Subcutaneous abdominal adipose tissue (tissue), 5 donors: ENCODE data around the gene SUMF1.

Experiments
- H3K27ac ChIP-seq: one replicate; pipeline ENCODE4 v1.7.0; 2013; ENCODE audit warnings: low read depth, mild to moderate bottlenecking, inconsistent platforms, low read length, moderate library complexity
- H3K27me3 ChIP-seq, 5 donors: one replicate each; pipeline ENCODE4 v1.7.0; 2013; ENCODE audit warnings: low read length in 5 of 5, inconsistent platforms in 1 of 5; ENCODE audit not compliant: control insufficient read depth in 5 of 5, insufficient read depth in 4 of 5
- H3K36me3 ChIP-seq, 5 donors: one replicate each; pipeline ENCODE4 v1.7.0; 2013; ENCODE audit warnings: low read length in 5 of 5; ENCODE audit not compliant: control insufficient read depth in 5 of 5, insufficient read depth in 5 of 5
- H3K4me1 ChIP-seq, 5 donors: one replicate each; pipeline ENCODE4 v1.7.0; 2013; ENCODE audit warnings: low read length in 5 of 5, mild to moderate bottlenecking in 3 of 5, moderate library complexity in 1 of 5; ENCODE audit not compliant: control insufficient read depth in 5 of 5, insufficient read depth in 5 of 5
- H3K4me3 ChIP-seq, 5 donors: one replicate each; pipeline ENCODE4 v1.7.0; 2013; ENCODE audit warnings: low read length in 5 of 5, low read depth in 1 of 5
- H3K9ac ChIP-seq, 5 donors: one replicate each; pipeline ENCODE4 v1.7.0; 2013; ENCODE audit warnings: low read length in 5 of 5, mild to moderate bottlenecking in 4 of 5, moderate library complexity in 3 of 5
- H3K9me3 ChIP-seq, 5 donors: one replicate each; pipeline ENCODE4 v1.7.0; 2013; ENCODE audit warnings: low read length in 5 of 5; ENCODE audit not compliant: control insufficient read depth in 5 of 5
- donor health status: healthy.
- donor health status: healthy.
- donor health status: healthy.
- donor health status: healthy.
- donor health status: healthy.

The SUMF1 gene

DNA sequence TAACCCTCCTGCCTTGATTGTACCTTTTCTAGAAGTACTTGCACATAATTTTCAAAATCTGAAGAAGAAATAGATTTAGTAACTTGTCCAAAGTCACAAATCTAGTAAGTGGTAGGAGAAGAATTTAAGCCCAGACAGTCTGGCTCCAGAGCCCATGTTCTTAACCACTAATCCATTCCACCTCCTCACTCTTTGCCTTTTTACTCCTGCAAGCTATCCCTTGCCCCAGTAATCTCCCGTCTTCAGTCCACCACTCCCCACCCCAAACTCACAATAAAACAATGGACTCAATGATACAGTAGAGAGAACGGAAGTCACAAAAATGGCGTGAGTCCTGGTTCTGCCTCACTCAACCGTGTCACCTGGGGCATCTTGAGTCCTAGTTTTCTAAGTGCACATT lies 115.2 kb downstream of the SUMF1 start:
- H3K9me3 ChIP-seq: no peaks in the 10 kb centered on the region

DNA sequence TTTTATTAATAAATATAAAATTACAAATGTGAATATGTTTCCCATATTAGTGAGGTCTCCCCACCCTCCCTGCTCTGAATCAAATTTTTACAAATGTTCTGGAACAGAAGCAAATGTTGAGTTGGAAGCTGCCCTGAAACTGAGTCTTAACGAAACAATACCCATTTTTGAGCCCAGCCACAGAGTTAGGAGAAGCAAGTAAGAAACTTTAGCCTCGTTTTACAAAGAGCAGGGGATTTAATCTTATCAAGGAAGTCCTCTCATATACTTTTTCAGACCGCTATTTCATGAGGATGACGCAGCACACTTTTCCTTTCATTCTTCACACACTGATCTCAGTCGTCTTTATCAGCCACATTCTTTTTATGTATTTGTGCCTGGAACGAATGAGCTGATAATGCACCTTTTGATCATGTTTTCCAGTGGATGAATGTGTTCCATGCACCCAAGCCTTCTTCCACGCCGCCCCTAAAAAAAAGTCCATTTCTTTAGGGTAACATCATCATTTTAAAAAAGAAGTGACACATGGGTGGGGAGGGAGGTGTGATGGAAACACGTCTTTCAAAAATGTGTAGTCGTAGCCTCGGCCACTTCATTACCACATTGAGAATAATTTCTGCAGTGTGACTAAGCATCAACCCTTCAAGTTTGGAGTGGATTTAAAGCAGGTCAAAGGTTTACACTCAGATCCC lies 115.8 kb downstream of the SUMF1 start:
- Histone ChIP-seq H3K36me3 (no peaks in the 10 kb centered on the region), H3K27ac (peak overlapping the region; percentile 34), H3K9me3 (no peaks in the 10 kb centered on the region), H3K4me3 (peak overlapping the region; percentile 39 to 63 (median 54)), H3K9ac (peak overlapping the region; percentile 14 to 73 (median 42)), H3K4me1 (peaks cover 0 to 16% (median 9%) of the 10 kb centered on the region in 5 donors), H3K27me3 (no peaks in the 10 kb centered on the region)

More for the DNA sequence above, 115.2 kb downstream of the SUMF1 start:
- Histone ChIP-seq H3K27me3 (no peaks in the 10 kb centered on the region), H3K27ac (no peak overlapping the region), H3K4me3 (peak overlapping the region in 1 of 5 donors; percentile 55), H3K4me1 (peaks cover 0 to 21% (median 9%) of the 10 kb centered on the region in 5 donors), H3K36me3 (no peaks in the 10 kb centered on the region), H3K9ac (no peak overlapping the region)

DNA sequence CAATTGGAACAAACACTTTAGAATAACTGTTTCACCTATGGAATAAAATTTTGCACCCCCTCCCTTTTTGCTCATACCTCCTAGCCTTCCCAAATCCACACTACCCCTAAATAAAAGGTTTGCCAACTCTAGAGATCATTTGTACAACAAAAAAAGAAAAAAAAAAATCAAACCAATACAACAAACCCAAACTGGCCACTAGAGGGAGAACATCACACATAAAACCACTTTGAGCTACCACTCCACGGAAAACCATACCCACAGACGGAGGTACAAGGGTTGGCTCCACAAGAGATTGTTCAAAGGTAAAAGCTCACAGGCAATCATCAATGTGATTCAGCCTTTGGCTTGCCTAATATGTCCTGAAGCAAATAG lies 116.3 kb downstream of the SUMF1 start:
- peak overlapping the region; percentile 34 for H3K27ac ChIP-seq
- peaks cover 0 to 11% (median 9%) of the 10 kb centered on the region in 5 donors for H3K4me1 ChIP-seq
- peak overlapping the region in 4 of 5 donors; percentile 39 to 63 (median 54) for H3K4me3 ChIP-seq
- H3K9me3 ChIP-seq: no peaks in the 10 kb centered on the region
- H3K36me3 ChIP-seq: no peaks in the 10 kb centered on the region
- no peaks in the 10 kb centered on the region for H3K27me3 ChIP-seq
- peak overlapping the region; percentile 14 to 73 (median 42) for H3K9ac ChIP-seq

DNA sequence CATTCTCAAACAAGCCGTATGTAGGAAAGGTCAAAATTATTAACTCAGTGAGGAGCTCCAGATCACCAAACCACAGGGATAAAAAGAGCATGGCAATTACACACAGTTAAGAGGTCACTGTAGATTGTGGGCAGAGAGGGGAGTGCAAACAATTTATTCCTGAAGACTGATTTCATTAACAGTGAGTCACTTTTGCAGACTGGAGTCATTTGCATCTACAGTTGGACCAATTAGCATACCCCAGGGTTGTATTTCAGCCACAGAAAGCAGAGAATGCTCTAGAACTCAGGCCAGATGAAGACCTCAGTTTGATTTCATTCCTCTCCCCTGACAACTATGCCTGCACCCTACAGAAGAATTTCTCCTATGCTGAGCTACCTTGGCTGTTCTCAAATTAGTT lies 123.8 kb downstream of the SUMF1 start:
- Histone ChIP-seq H3K4me1 (peaks cover 0 to 17% (median 4%) of the 10 kb centered on the region in 5 donors), H3K27me3 (no peaks in the 10 kb centered on the region), H3K27ac (no peak overlapping the region), H3K36me3 (peaks cover 0 to 4% (median 0%) of the 10 kb centered on the region in 5 donors), H3K4me3 (no peak overlapping the region), H3K9me3 (no peaks in the 10 kb centered on the region), H3K9ac (no peak overlapping the region)

DNA sequence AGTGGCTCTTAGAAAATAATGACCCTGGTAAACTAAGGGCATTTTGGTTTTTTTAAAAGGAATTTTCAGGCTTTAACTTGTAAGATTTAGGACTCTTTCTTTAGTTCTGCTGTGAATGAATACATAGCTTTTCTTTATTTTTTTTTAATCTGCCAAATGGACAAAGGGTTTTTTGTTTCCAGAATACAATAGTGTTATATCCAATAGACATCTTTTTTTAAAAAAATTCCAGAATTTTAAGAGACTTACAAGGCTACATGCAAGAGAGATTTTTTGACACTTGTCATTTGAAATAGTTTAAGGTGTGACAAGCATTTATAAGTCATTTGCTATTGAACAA lies 125.8 kb downstream of the SUMF1 start:
- Histone ChIP-seq H3K27ac (no peak overlapping the region), H3K4me1 (peaks cover 0 to 22% (median 7%) of the 10 kb centered on the region in 5 donors), H3K36me3 (peaks cover 0 to 4% (median 0%) of the 10 kb centered on the region in 5 donors), H3K27me3 (no peaks in the 10 kb centered on the region), H3K9ac (no peak overlapping the region), H3K4me3 (no peak overlapping the region), H3K9me3 (no peaks in the 10 kb centered on the region)

DNA sequence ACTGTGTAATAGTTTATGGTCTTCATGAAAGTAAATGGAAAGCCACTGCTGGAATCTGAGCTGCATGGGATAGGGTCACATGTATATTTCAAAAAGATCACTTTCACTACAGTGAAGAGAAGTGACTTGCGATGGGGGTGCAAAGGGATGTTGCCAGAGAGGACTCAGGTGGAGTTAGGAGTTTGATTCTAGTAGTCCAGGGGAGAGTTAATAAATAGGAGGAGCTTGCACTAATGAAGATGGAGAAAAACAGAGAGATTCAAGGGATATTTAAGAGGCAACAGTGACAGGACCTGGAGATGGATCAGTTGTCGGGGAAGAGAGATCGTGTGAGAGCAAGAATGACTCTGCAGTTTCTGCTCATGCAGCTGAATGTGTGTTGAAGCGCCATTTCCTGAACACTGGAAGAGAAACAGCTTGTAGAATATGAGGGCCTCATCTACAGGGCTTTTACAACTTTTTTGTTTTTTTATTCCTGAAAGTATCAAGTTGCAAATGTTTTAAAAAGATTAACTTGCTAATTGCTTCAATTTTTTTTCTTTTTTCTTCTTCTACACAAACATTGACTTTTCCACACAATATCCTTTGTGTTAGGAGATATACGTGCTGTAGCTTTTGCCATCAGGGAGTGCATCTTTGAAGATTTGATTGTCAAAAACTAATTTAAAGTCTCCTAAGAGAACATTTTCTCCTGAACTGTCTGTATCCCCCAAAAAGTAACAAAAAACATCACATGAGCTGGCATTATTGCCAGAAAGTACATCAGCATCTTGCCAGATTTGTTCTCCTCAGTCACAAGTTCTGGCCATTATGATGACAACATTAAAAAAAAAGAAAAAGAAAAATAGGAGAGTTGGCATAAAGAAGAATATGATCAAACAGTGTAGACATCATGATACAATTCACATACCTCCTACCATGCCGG lies 126.4 kb downstream of the SUMF1 start:
- Histone ChIP-seq H3K9ac (no peak overlapping the region), H3K9me3 (no peaks in the 10 kb centered on the region), H3K4me3 (no peak overlapping the region), H3K36me3 (peaks cover 0 to 4% (median 0%) of the 10 kb centered on the region in 5 donors), H3K27ac (no peak overlapping the region), H3K27me3 (no peaks in the 10 kb centered on the region), H3K4me1 (peaks cover 0 to 22% (median 9%) of the 10 kb centered on the region in 5 donors)

DNA sequence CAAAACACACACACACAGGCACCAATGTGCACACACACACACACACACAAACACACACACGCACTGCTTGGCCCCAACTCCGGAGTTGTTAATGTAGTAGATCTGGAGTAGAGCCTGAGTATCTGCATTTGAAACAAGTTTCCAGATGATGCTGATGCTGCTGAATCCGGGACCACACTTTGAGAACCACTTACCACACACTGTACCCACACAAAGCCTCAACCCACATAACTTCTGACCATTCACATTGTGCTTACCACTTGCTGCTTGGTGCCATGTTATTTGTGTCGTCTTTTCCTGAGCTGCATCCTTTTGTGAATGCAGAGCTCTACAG lies 127.0 kb downstream of the SUMF1 start:
- H3K27me3 ChIP-seq: no peaks in the 10 kb centered on the region
- H3K4me1 ChIP-seq: peaks cover 0 to 22% (median 9%) of the 10 kb centered on the region in 5 donors
- no peak overlapping the region for H3K4me3 ChIP-seq
- H3K9ac ChIP-seq: no peak overlapping the region
- H3K27ac ChIP-seq: no peak overlapping the region
- peaks cover 0 to 4% (median 0%) of the 10 kb centered on the region in 5 donors for H3K36me3 ChIP-seq
- H3K9me3 ChIP-seq: no peaks in the 10 kb centered on the region

DNA sequence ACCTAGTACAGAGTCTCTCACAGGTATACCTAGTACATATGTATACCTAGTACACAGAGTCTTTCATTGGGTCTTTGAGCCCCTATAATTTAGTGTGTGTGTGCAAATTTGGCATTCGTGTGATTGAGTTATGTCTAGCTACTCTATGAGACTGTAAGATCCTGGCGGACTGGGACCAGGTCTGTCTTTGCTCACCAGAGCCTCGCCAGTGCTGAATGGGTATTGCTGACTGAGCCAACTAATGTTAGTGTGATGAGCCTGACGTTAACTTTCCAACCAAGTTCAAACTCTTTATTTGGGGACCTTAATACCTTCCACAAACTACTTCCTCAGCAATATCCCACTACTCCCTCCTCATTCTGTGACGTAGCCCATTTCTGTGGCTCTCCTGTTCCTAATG lies 128.3 kb downstream of the SUMF1 start:
- Histone ChIP-seq H3K4me1 (peaks cover 0 to 22% (median 9%) of the 10 kb centered on the region in 5 donors), H3K9ac (no peak overlapping the region), H3K4me3 (no peak overlapping the region), H3K9me3 (no peaks in the 10 kb centered on the region), H3K27ac (no peak overlapping the region), H3K27me3 (no peaks in the 10 kb centered on the region), H3K36me3 (peaks cover 0 to 4% (median 0%) of the 10 kb centered on the region in 5 donors)

DNA sequence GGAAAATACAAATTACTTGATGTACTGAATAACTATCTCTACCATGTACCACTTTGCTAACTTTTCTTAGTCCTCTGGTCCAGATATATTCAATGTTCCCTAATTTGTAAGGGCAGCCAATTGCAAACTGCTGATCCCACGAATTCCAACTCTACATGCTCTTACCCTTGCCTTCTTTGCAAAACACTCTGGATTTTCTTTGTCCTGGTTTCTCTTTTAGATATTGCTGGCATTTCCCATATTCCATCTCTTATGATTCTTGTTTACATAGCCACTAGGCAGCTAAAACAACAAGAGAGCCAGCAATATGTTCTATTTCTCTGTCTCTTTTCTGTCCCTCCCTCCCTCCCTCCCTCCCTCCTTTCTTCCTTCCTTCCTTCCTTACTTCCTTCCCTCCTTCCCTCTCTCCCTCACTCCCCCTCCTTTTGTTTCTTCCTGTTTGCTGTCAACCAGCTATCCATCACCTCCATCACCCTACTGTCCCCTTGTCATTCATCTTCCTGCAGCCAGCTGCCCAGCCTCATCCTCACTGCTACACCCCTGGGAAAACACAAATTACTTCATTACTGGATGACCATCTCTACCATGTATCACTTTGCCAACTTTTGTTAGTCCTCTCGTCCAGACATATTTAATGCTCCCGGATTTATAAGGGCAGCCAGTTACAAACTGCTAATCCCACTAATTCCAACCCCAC lies 130.1 kb downstream of the SUMF1 start:
- H3K9ac ChIP-seq: no peak overlapping the region
- H3K27me3 ChIP-seq: no peaks in the 10 kb centered on the region
- H3K9me3 ChIP-seq: no peaks in the 10 kb centered on the region
- H3K36me3 ChIP-seq: peaks cover 0 to 4% (median 0%) of the 10 kb centered on the region in 5 donors
- H3K27ac ChIP-seq: no peak overlapping the region
- H3K4me3 ChIP-seq: no peak overlapping the region
- peaks cover 0 to 22% (median 9%) of the 10 kb centered on the region in 5 donors for H3K4me1 ChIP-seq
